HG03103 (cell line): ENCODE data around the gene RBM33.
A peak's percentile ranks its signal among the peaks of the same experiment; 100 is the strongest.
"Not testable (repeated sequence)": the region's sequence is repeated elsewhere in the genome, so short reads cannot be mapped to it uniquely, and the experiment has no call there.

Source experiments
- ATAC-seq: cut with Tn5 transposase; IDR thresholded peaks from one replicate; pipeline ENCODE4 v1.9.1; 2021; ENCODE audit warnings: low read depth; ENCODE audit not compliant: unreplicated experiment

Gene RBM33

GRCh38 chr7:155644178-155644970 is at the start of gene RBM33:
TSS of gene RBM33 (plus strand) at chr7:155644661. CDS start at chr7:155644877, 216 bp downstream.
- ATAC-seq: peak; percentile 74

- no peak for ATAC-seq
Observed at GRCh38 chr7:155594961-155595366, 49.5 kb upstream of the RBM33 start.

GRCh38 chr7:155597753-155598140 is 46.7 kb upstream of the RBM33 start:
- ATAC-seq: no peak

- no peak for ATAC-seq
Observed at GRCh38 chr7:155598810-155599210, 45.7 kb upstream of the RBM33 start.

GRCh38 chr7:155602156-155602555 is 42.3 kb upstream of the RBM33 start:
- no peak for ATAC-seq

- no peak for ATAC-seq
Observed at GRCh38 chr7:155602750-155603149, 41.7 kb upstream of the RBM33 start.

GRCh38 chr7:155603205-155603857 is 41.1 kb upstream of the RBM33 start:
- no peak for ATAC-seq

GRCh38 chr7:155603858-155604503 is 40.5 kb upstream of the RBM33 start:
- ATAC-seq: no peak

- ATAC-seq: no peak
Observed at GRCh38 chr7:155604504-155604997, 39.9 kb upstream of the RBM33 start.

GRCh38 chr7:155609185-155609584 is 35.3 kb upstream of the RBM33 start:
- ATAC-seq: no peak

- ATAC-seq: no peak
Observed at GRCh38 chr7:155610633-155611193, 33.7 kb upstream of the RBM33 start.

- no peak for ATAC-seq
Observed at GRCh38 chr7:155611808-155612447, 32.5 kb upstream of the RBM33 start.

- ATAC-seq: no peak
Observed at GRCh38 chr7:155612658-155613057, 31.8 kb upstream of the RBM33 start.

- ATAC-seq: not testable (repeated sequence)
Observed at GRCh38 chr7:155615085-155615484, 29.4 kb upstream of the RBM33 start.

GRCh38 chr7:155618708-155619633 is 25.5 kb upstream of the RBM33 start:
- ATAC-seq: no peak

- ATAC-seq: no peak
Observed at GRCh38 chr7:155619634-155620271, 24.7 kb upstream of the RBM33 start.

- ATAC-seq: no peak
Observed at GRCh38 chr7:155620497-155620896, 24.0 kb upstream of the RBM33 start.

GRCh38 chr7:155621418-155621980 is 23.0 kb upstream of the RBM33 start:
- ATAC-seq: no peak

GRCh38 chr7:155624412-155624811 is 20.0 kb upstream of the RBM33 start:
- ATAC-seq: no peak
